HL-60 (cell line): Measurements from ENCODE around the gene PXMP4.

Source experiments
- CTCF ChIP-seq: IDR thresholded peaks from one replicate; pipeline ENCODE4 v1.5.1; 2011; ENCODE audit warnings: low read length, control low read depth, inconsistent platforms; ENCODE audit not compliant: insufficient read depth
- SPI1 ChIP-seq: IDR thresholded peaks from 2 replicates; pipeline ENCODE4 v1.6.1; 2012; ENCODE audit warnings: low read depth, mild to moderate bottlenecking, borderline replicate concordance

- TF ChIP-seq CTCF (no peak), SPI1 (no peak)
Observed at GRCh38 chr20:33766686-33767085, 46.6 kb upstream of the PXMP4 start.
